Measurements from ENCODE around the gene SPATA2. TPM values are rescaled to one million over a fixed set of nuclear protein-coding genes. Genes with fewer than 3 reads are reported as not detected.
"Not testable (repeated sequence)": the region's sequence is repeated elsewhere in the genome, so short reads cannot be mapped to it uniquely, and the experiment has no call there.

Gene SPATA2
- total RNA-seq, 1 experiment from 2014 or later: 6.6 TPM

GRCh38 chr20:49957089-49957938 lies 42.0 kb upstream of the SPATA2 start:
- peaks cover 11 to 18% of the 10 kb centered on the region in 2 experiments for H3K36me3 ChIP-seq (ENCODE audit: control insufficient read depth in 1 of 2, insufficient read depth in 2 of 2, low read length in 2 of 2)
- H3K9me3 ChIP-seq (ENCODE audit: control insufficient read depth in 1 of 2, insufficient read depth in 1 of 2, low read depth in 1 of 2, low read length in 2 of 2); H3K79me2 ChIP-seq (ENCODE audit: insufficient read depth, low read length); DNase-seq (ENCODE audit: low read depth, low spot score); BruUV-seq (replicated peaks); H3K4me3 ChIP-seq (replicated peaks in 1 of 2; ENCODE audit: low read depth in 1 of 2, low read length in 2 of 2); H3K4me1 ChIP-seq (ENCODE audit: control insufficient read depth in 1 of 2, insufficient read depth in 2 of 2, low read length in 2 of 2); H3K9me2 ChIP-seq (ENCODE audit: insufficient read depth); intact Hi-C loops (cut with micrococcal nuclease); H4K20me1 ChIP-seq (ENCODE audit: insufficient read depth); H2AFZ ChIP-seq (ENCODE audit: low read depth, low read length, poor library complexity, severe bottlenecking); ATAC-seq; POLR2A ChIA-PET; H3K4me2 ChIP-seq (ENCODE audit: low read length); H3K27ac ChIP-seq (ENCODE audit: low read depth, low read length); H3K9ac ChIP-seq (ENCODE audit: low read length); RAD21 ChIA-PET (ENCODE audit: low non-redundant PET in 1 of 2, low total read pairs in 2 of 2, uncharacterized antibody in 2 of 2, unreplicated experiment in 2 of 2); H3K27me3 ChIP-seq (ENCODE audit: insufficient read depth, low read length): not testable (repeated sequence)
- TF ChIP-seq, protein P1, sequence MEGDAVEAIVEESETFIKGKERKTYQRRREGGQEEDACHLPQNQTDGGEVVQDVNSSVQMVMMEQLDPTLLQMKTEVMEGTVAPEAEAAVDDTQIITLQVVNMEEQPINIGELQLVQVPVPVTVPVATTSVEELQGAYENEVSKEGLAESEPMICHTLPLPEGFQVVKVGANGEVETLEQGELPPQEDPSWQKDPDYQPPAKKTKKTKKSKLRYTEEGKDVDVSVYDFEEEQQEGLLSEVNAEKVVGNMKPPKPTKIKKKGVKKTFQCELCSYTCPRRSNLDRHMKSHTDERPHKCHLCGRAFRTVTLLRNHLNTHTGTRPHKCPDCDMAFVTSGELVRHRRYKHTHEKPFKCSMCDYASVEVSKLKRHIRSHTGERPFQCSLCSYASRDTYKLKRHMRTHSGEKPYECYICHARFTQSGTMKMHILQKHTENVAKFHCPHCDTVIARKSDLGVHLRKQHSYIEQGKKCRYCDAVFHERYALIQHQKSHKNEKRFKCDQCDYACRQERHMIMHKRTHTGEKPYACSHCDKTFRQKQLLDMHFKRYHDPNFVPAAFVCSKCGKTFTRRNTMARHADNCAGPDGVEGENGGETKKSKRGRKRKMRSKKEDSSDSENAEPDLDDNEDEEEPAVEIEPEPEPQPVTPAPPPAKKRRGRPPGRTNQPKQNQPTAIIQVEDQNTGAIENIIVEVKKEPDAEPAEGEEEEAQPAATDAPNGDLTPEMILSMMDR (IDR thresholded peaks at IDR 0.05 in 2 of 3, conservative IDR thresholded peaks at IDR 0.05 in 1 of 3; ENCODE audit: borderline replicate concordance in 1 of 3, insufficient read depth in 1 of 3, low read depth in 2 of 3, low read length in 2 of 3): peak in 1 of 3 experiments; percentile 14; a peak in 1 of 6 replicates
- CTCF ChIA-PET: interaction anchor here (0.9 to 1.4 kb wide), 4 partner anchors 7 to 114 kb away, joined by 3 to 4 read pairs (median 3); no protein-coding TSS in a partner anchor

DNA sequence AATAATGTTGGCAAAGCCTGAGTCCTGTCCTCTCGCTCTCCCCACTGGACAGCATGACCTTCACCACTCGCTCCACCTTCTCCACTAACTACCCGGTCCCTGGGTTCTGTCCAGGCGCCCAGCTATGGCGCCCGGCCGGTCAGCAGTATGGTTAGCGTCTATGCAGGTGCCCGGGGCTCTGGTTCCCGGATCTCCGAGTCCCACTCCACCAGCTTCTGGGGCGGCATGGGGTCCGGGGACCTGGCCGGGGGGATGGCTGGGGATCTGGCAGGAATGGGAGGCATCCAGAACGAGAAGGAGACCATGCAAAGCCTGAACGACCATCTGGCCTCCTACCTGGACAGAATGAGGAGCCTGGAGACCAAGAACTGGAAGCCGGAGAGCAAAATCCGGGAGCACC lies 41.4 kb upstream of the SPATA2 start:
- DNase-seq (ENCODE audit: low read depth, low spot score) (no peak), ATAC-seq (no peak)
- Histone ChIP-seq H3K9me3 (ENCODE audit: control insufficient read depth in 1 of 2, insufficient read depth in 1 of 2, low read depth in 1 of 2, low read length in 2 of 2) (no peaks in the 10 kb centered on the region), H4K20me1 (ENCODE audit: insufficient read depth) (no peaks in the 10 kb centered on the region), H3K9ac (ENCODE audit: low read length) (no peak overlapping the region), H3K4me1 (ENCODE audit: control insufficient read depth in 1 of 2, insufficient read depth in 2 of 2, low read length in 2 of 2) (no peaks in the 10 kb centered on the region), H3K4me3 (replicated peaks in 1 of 2; ENCODE audit: low read depth in 1 of 2, low read length in 2 of 2) (no peak overlapping the region), H2AFZ (ENCODE audit: low read depth, low read length, poor library complexity, severe bottlenecking) (no peak overlapping the region), H3K4me2 (ENCODE audit: low read length) (no peak overlapping the region), H3K9me2 (ENCODE audit: insufficient read depth) (no peaks in the 10 kb centered on the region), H3K27ac (ENCODE audit: low read depth, low read length) (no peak overlapping the region), H3K79me2 (ENCODE audit: insufficient read depth, low read length) (no peaks in the 10 kb centered on the region), H3K27me3 (ENCODE audit: insufficient read depth, low read length) (no peaks in the 10 kb centered on the region), H3K36me3 (ENCODE audit: control insufficient read depth in 1 of 2, insufficient read depth in 2 of 2, low read length in 2 of 2) (peaks cover 17 to 24% of the 10 kb centered on the region in 2 experiments)
- ChIA-PET CTCF (interaction anchor here (1.4 kb wide), 1 partner anchor 8 kb away, joined by 3 read pairs; no protein-coding TSS in a partner anchor), RAD21 (ENCODE audit: low non-redundant PET in 1 of 2, low total read pairs in 2 of 2, uncharacterized antibody in 2 of 2, unreplicated experiment in 2 of 2) (no interaction called here), POLR2A (no interaction called here)
- intact Hi-C loops (cut with micrococcal nuclease): no loop called here
- BruUV-seq (replicated peaks): no TSS peak
- TF ChIP-seq POLR2AphosphoS5 (IDR thresholded peaks at IDR 0.05; ENCODE audit: low read depth, low read length) (no peak), SP1 (IDR thresholded peaks at IDR 0.05; ENCODE audit: low read depth) (no peak), CBX3 (IDR thresholded peaks at IDR 0.05; ENCODE audit: low read depth) (no peak), REST (IDR thresholded peaks at IDR 0.05; ENCODE audit: low read depth) (no peak), ZNF274 (IDR thresholded peaks at IDR 0.05; ENCODE audit: low read depth, low read length) (no peak), CEBPB (IDR thresholded peaks at IDR 0.05; ENCODE audit: low read depth) (no peak), RAD21 (IDR thresholded peaks at IDR 0.05; ENCODE audit: low read depth) (no peak), TCF7L2 (IDR thresholded peaks at IDR 0.05; ENCODE audit: borderline replicate concordance, extremely low read depth, insufficient read depth, insufficient read length) (no peak), EZH2 (IDR thresholded peaks at IDR 0.05) (no peak), POLR2A (IDR thresholded peaks at IDR 0.05; ENCODE audit: borderline replicate concordance, extremely low read depth, insufficient read depth, insufficient read length) (no peak)
